ENCODE results near the gene INPP1. TPM values are rescaled to one million over a fixed set of nuclear protein-coding genes. Genes with fewer than 3 reads are reported as not detected.

The INPP1 gene
- total RNA-seq, 1 experiment from 2014 or later, result 4.0 TPM

DNA sequence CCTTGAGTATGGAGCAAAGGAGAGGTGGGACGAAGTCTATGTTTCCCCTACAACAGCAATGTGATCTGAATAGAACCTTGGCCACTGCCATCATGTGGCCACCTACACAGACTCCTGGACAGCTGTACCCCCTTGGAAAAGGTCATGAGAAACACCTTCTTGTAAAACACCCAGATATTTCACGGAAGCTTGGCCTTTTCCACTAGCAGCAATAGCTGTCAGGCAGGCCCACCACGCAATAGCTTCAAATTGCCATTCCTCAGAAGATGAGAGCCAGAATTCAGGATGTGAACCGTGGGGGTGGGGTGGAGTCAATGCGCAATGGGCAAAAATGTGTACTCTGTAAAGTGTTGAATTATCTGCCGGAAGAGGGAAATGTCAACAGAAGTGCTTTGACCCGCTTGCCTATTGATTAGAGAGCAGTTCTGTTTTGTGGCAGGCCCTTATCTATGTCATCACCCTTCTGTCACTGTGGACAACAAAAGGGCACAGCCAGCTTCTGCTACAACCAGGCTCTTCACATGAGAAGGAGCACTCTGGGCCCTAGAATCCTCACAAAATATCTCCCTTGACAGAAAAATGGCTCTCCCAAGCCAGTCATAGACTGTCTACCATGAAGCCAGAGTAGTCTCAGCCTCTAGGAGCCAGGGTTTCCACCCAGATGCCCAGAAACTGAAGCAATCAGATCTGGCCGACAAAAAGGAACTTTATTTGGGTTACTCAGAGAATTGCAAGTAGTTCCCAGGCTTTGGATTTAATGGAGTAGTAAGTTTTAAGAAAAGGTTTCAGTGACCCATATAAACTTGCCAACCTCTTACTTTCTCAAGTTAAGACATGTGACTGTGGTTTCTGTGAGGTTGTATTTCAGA is 9.5 kb downstream of the INPP1 start:
- BruUV-seq (replicated peaks), result no TSS peak
- intact Hi-C loops (cut with micrococcal nuclease), result no loop called here

DNA sequence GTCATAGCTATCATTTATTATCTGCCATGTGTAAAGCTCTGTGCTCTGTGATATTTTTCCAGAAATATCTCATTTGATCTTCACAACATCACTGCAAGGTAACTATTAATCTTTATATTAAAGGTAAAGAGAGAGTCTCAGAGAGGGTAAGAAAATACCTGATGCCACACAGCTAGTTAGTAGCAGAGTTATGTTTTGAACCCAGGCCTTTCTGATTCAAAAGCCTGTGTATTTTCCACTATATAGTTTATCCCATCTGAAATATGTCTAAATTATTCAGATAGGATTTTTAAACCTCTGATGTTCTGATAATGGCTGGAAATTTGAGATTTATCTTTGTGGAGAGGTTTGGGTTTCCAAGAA is 10.1 kb downstream of the INPP1 start:
- Histone ChIP-seq H3K4me2 (ENCODE audit: low read length) (no peak overlapping the region), H3F3A (ENCODE audit: low read length, unreplicated experiment) (no peaks in the 10 kb centered on the region), H2AFZ (ENCODE audit: low read length) (no peak overlapping the region), H3K9me2 (replicated peaks; ENCODE audit: low read length) (no peaks in the 10 kb centered on the region), H3K9ac (ENCODE audit: low read length) (no peak overlapping the region), H3K4me1 (ENCODE audit: insufficient read depth, low read length) (no peaks in the 10 kb centered on the region), H3K79me2 (ENCODE audit: low read length) (no peaks in the 10 kb centered on the region), H3K36me3 (ENCODE audit: low read depth, low read length) (no peaks in the 10 kb centered on the region), H3K9me3 (ENCODE audit: low read length) (no peaks in the 10 kb centered on the region), H3K4me3 (ENCODE audit: low read length) (no peak overlapping the region), H4K20me1 (ENCODE audit: low read length) (no peaks in the 10 kb centered on the region), H3K27me3 (ENCODE audit: low read length) (no peaks in the 10 kb centered on the region), H3K27ac (ENCODE audit: low read length) (no peak overlapping the region)
- BruUV-seq (replicated peaks), result no TSS peak
- no peak for ATAC-seq
- no peak for DNase-seq
- ChIA-PET POLR2A (ENCODE audit: unreplicated experiment) (no interaction called here), CTCF (no interaction called here)
- TF ChIP-seq EZH2phosphoT487 (IDR thresholded peaks at IDR 0.05; ENCODE audit: borderline replicate concordance, low read length), result no peak
- TF ChIP-seq EZH2 (IDR thresholded peaks at IDR 0.05; ENCODE audit: low read length, unreplicated experiment), result no peak
- TF ChIP-seq, protein P1, sequence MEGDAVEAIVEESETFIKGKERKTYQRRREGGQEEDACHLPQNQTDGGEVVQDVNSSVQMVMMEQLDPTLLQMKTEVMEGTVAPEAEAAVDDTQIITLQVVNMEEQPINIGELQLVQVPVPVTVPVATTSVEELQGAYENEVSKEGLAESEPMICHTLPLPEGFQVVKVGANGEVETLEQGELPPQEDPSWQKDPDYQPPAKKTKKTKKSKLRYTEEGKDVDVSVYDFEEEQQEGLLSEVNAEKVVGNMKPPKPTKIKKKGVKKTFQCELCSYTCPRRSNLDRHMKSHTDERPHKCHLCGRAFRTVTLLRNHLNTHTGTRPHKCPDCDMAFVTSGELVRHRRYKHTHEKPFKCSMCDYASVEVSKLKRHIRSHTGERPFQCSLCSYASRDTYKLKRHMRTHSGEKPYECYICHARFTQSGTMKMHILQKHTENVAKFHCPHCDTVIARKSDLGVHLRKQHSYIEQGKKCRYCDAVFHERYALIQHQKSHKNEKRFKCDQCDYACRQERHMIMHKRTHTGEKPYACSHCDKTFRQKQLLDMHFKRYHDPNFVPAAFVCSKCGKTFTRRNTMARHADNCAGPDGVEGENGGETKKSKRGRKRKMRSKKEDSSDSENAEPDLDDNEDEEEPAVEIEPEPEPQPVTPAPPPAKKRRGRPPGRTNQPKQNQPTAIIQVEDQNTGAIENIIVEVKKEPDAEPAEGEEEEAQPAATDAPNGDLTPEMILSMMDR (conservative IDR thresholded peaks at IDR 0.05; ENCODE audit: low read depth, low read length), result no peak
- intact Hi-C loops (cut with micrococcal nuclease), result no loop called here

More for the DNA sequence above, 9.5 kb downstream of the INPP1 start:
- Histone ChIP-seq H3K36me3 (ENCODE audit: low read depth, low read length) (no peaks in the 10 kb centered on the region), H3K27ac (ENCODE audit: low read length) (no peak overlapping the region), H3K4me2 (ENCODE audit: low read length) (no peak overlapping the region), H2AFZ (ENCODE audit: low read length) (no peak overlapping the region), H3K9ac (ENCODE audit: low read length) (no peak overlapping the region), H3K4me1 (ENCODE audit: insufficient read depth, low read length) (no peaks in the 10 kb centered on the region), H4K20me1 (ENCODE audit: low read length) (no peaks in the 10 kb centered on the region), H3K27me3 (ENCODE audit: low read length) (no peaks in the 10 kb centered on the region), H3K9me3 (ENCODE audit: low read length) (no peaks in the 10 kb centered on the region), H3K79me2 (ENCODE audit: low read length) (no peaks in the 10 kb centered on the region), H3F3A (ENCODE audit: low read length, unreplicated experiment) (no peaks in the 10 kb centered on the region), H3K9me2 (replicated peaks; ENCODE audit: low read length) (no peaks in the 10 kb centered on the region), H3K4me3 (ENCODE audit: low read length) (no peak overlapping the region)
- TF ChIP-seq EZH2phosphoT487 (IDR thresholded peaks at IDR 0.05; ENCODE audit: borderline replicate concordance, low read length), result no peak
- TF ChIP-seq, protein P1 (conservative IDR thresholded peaks at IDR 0.05; ENCODE audit: low read depth, low read length), result no peak
- no peak for TF ChIP-seq EZH2 (IDR thresholded peaks at IDR 0.05; ENCODE audit: low read length, unreplicated experiment)
- CTCF ChIA-PET, result no interaction called here
- POLR2A ChIA-PET (ENCODE audit: unreplicated experiment), result no interaction called here
- no peak for DNase-seq
- ATAC-seq, result no peak

DNA sequence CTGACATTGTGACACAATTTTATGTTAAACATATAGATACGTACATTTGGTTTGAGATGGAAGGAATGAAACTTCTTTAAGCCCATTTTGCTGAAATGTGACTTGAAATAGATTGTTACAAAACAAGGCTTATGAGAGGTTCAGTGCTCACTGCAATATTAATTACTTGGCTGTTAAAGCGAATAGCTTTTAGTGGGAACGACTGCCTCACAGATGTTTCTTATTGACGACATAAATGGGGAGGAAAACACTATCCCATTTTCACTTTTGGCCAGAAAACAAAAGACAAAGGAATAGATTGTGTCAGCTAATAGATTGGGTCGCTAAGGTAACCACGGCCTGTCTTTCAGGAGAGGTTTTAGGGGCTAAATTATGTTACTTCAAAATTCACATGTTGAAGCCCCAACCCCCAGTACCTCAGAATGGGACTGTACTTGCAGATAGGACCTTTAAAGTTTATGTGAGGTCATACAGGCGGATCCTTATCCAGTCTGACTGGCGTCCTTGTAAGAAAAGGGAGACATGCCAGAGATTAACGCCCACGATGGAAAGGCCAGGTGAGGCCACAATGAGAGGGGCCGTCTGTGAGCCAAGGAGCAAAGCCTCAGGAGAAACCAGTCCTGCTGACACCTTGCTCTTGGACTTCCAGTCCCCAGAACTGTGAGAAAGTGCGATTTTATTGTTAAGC is 10.8 kb downstream of the INPP1 start:
- H3K4me3 ChIP-seq (ENCODE audit: low read length), result no peak overlapping the region
- TF ChIP-seq EZH2 (IDR thresholded peaks at IDR 0.05; ENCODE audit: low read length, unreplicated experiment), result no peak
- TF ChIP-seq, protein P1 (conservative IDR thresholded peaks at IDR 0.05; ENCODE audit: low read depth, low read length), result no peak
- TF ChIP-seq EZH2phosphoT487 (IDR thresholded peaks at IDR 0.05; ENCODE audit: borderline replicate concordance, low read length), result no peak
- POLR2A ChIA-PET (ENCODE audit: unreplicated experiment), result no interaction called here
- no TSS peak for BruUV-seq (replicated peaks)
- intact Hi-C loops (cut with micrococcal nuclease), result no loop called here
- CTCF ChIA-PET, result no interaction called here
- no peaks in the 10 kb centered on the region for H4K20me1 ChIP-seq (ENCODE audit: low read length)
- no peaks in the 10 kb centered on the region for H3K9me3 ChIP-seq (ENCODE audit: low read length)
- H3K79me2 ChIP-seq (ENCODE audit: low read length), result no peaks in the 10 kb centered on the region
- no peaks in the 10 kb centered on the region for H3K27me3 ChIP-seq (ENCODE audit: low read length)
- no peak overlapping the region for H2AFZ ChIP-seq (ENCODE audit: low read length)
- no peaks in the 10 kb centered on the region for H3F3A ChIP-seq (ENCODE audit: low read length, unreplicated experiment)
- no peak overlapping the region for H3K4me2 ChIP-seq (ENCODE audit: low read length)
- H3K4me1 ChIP-seq (ENCODE audit: insufficient read depth, low read length), result no peaks in the 10 kb centered on the region
- H3K9me2 ChIP-seq (replicated peaks; ENCODE audit: low read length), result no peaks in the 10 kb centered on the region
- no peak for ATAC-seq
- no peak overlapping the region for H3K9ac ChIP-seq (ENCODE audit: low read length)
- no peaks in the 10 kb centered on the region for H3K36me3 ChIP-seq (ENCODE audit: low read depth, low read length)
- H3K27ac ChIP-seq (ENCODE audit: low read length), result no peak overlapping the region
- DNase-seq, result no peak

Measured in PC-3 (cell line).